LoVo (cell line): ENCODE data around the gene TIAM2.
A peak's percentile ranks its signal among the peaks of the same experiment; 100 is the strongest.

Experiments used
- DNase-seq: peaks from one replicate; pipeline ENCODE4 v3.0.0-alpha.2; 2016; ENCODE audit warnings: low spot score

Gene TIAM2

DNA sequence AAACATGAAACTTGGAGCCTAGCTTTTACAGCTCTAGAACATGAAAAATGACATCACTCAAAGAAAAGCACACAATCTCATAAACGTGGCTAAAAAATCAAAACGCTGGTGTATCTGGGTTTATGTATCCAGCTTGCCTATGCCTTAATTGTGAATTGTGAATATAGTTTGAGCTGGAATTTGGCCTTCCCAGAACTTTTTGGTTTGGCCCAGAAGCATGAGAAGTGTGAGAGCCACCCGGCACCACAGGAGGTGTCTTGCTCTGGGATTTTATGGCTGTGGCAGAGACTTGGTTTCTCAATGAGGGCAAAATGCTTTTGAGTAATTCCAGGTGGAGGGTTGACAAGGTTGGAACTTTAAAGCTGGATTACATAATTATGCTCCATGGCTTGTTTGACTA is 69.2 kb downstream of the TIAM2 start:
- DNase-seq = no peak

GRCh38 chr6:155066361-155066760 is 71.2 kb downstream of the TIAM2 start:
- DNase-seq = no peak

GRCh38 chr6:155066921-155067680 is 72.0 kb downstream of the TIAM2 start:
- DNase-seq = no peak

- no peak for DNase-seq
Measured at GRCh38 chr6:155067956-155068615, 73.0 kb downstream of the TIAM2 start.

GRCh38 chr6:155069543-155069942 is 74.4 kb downstream of the TIAM2 start:
- no peak for DNase-seq

DNA sequence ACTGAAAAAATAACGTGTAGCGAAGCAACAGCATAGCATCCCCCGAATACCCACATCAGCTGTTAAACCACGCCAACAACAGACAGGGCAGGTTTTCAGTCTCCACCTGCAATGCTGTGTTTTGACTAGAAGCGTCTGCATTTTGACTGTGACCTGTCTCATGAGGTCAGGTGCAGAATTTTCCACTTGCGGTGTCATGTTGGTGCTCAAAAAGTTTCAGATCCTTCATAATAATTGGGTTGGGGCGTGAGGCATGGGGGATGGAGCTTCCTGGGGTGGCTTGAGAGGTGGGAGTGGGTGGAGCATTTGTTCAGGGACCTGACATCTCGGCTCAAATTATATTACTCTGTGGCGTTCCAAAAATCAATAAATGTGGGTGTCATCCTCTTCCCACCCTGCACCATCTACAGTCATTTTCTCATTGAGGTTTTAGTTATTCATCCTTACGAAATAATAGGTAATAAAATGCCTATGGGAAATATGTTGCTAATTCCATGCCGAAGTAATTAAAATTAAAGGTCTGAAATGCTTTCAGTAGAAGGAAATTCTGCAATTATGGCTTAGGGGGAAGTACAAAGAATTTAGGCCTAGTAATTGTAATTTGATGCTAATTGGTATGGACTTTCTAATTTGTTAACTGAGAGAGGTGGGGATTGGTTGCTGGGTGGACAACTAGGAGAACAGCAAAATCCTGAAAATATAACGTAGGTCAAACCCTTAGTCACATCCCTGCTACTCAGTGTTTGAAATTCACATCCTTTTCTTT is 81.0 kb downstream of the TIAM2 start:
- no peak for DNase-seq

DNA sequence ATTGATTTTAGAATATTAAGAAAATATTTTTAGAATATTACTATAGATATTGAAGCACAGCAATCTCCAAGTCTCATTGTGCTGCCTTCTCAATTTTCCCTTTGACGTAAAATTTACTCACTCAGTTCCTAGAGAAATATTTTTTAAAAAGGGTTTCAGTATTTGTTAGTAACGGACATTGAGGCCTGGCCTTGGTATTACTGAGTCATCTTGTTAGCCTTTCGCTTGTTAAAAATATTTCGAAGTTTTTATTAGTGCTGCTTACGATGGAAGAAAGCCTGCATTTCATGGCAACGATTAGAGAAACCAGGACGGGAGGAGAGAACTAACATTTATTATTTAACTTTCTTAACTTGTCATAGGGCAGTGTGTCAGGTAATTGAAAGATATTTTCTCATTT is 82.2 kb downstream of the TIAM2 start:
- no peak for DNase-seq

DNA sequence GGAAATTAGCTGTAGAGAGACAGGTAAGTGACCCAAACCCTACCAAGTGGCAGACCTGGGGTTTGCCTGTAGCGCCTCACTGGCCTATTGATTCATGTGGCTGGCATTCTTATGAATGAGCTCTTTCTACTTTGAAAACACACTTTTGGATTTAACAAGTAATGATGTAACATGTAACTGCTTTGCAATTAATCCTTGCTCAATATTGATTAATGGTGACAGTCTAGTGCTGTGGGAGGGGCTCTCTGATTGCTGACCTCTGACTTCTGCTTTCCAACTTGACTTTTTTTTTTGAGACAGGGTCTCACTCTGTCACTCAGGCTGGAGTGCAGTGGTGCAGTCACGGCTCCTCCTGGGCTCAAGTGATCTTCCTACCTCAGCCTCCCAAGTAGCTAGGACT is 82.7 kb downstream of the TIAM2 start:
- no peak for DNase-seq

DNA sequence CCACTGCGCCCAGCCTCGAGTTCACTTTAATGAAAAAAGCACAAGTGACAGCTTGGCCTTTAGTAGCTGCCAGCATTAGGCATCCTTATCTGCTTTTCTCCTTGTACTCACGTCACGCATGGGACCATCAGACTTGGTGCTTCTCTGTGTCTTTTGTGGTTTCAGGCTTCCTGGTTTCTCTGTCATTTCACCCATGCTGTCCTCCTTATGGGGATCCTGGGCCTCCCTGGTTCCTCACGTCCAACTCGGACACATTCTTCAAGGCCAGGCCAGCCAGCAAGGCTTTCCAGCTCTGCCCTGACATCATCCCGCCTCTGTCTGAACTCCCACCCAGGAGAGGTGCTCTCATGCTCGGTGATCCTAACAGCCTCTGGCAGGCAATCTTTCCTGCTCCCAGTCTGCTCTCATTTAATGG is 83.2 kb downstream of the TIAM2 start:
- no peak for DNase-seq

DNA sequence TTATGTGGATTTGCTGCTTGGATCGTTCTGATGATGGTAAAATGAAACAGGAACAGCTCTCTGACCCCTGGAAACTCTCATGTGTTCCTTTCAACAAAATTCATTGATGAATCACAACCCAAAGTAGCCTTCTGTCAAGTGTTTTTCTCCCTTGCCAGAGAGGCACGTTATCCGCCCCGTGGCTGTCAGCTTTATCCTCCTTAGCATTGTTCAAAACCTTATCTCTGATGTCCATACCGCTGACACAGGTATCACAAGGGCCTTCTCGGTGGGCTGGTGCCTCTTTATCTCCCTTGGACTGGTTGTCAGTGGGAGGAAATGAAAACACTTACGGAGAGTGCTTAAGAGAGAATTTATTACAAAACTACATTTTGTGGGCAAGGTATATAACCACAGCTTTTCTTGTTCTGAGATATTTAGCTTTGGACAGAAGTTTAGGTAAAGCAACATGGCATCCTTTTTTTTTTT is 84.9 kb downstream of the TIAM2 start:
- DNase-seq = no peak

GRCh38 chr6:155080881-155081845 is 86.0 kb downstream of the TIAM2 start:
- no peak for DNase-seq

GRCh38 chr6:155084431-155085123 is 89.5 kb downstream of the TIAM2 start:
- DNase-seq = no peak

- DNase-seq = peak; percentile 26
Measured at GRCh38 chr6:155085582-155086257, 90.6 kb downstream of the TIAM2 start.

- DNase-seq = no peak
Measured at GRCh38 chr6:155088856-155089255, 93.7 kb downstream of the TIAM2 start.

GRCh38 chr6:155089746-155090145 is 94.6 kb downstream of the TIAM2 start:
- no peak for DNase-seq

DNA sequence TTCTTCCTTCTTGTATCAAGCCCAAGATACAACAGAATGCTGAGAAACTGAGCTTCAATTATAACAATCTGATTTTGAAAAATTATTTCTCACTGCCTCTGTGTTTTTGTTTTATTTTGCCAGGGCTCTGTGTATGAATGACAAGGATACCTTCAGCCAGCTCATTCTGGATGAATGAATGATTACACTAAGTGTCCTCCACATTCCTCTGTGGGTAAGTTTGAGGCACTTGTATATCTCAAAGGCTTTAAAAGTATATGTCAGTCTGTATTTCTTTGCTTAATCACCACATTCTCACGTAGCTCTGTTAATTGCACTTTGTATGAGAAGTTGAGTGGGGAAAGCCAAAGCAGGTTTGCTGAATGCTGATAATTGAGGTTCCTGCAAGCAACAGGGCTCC is 95.1 kb downstream of the TIAM2 start:
- DNase-seq = no peak

DNA sequence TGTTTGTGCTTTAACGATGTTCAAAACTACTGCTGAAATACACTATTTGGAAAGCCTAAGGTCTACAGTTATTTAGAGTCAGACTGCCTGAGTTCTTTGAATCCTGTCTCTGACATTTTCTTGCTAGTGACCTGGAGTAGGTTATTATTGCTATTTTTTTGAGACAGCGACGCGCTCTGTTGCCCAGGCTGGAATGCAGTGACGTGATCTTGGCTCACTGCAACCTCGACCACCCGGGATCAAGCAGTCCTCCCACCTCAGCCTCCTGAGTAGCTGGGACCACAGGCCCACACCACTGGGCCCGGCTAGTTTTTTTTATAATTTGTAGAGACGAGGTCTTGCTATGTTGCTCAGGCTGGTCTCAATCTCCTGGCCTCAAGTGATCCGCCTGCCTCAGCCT is 96.6 kb downstream of the TIAM2 start:
- DNase-seq = no peak

DNA sequence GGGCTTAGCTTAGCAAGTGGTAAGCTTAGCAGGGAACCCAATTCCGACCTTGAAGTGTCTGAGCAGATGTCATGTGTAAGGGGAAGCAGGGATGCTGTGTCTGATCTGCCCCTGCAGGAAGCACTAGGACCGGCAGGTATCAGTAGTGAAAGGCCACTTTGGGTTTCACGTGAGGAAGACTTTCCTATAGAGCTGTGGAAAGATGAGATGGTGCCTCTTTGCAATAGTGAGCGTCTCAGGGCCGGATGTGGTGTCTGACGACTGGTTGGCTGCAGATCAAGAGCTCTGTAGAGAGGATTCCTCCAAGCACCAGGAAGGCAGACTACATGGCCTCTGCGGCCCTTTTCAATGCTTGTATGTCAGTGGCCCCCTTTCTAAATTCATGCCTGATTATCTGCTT is 98.3 kb downstream of the TIAM2 start:
- DNase-seq = no peak

GRCh38 chr6:155100087-155100486 is 105.0 kb downstream of the TIAM2 start:
- DNase-seq = no peak

- DNase-seq = no peak
Measured at GRCh38 chr6:155100591-155100990, 105.5 kb downstream of the TIAM2 start.
